Stimulated activated effector memory CD8-positive, alpha-beta T cell treated with anti-CD3 and anti-CD28 coated beads, Interleukin-12 subunit alpha, Interleukin-12 subunit beta, amount 100 ng/mL, for 72 hours (primary cell): Measurements from ENCODE around the gene PFN4.

Experiments used
- ATAC-seq: fragments of 150-1000 bp; cut with Tn5 transposase; 2 replicates; pipeline ENCODE4 v1.10.0; 2021
- DNase-seq, 2 donors: peaks; one replicate each; pipeline ENCODE4 v3.0.0; 2021 to 2022; ENCODE audit warnings: low spot score in 2 of 2
- H3K27ac Mint-ChIP-seq: one replicate; pipeline ENCODE4 v1.8.0; 2022; ENCODE audit warnings: mild to moderate bottlenecking, mixed read lengths
- H3K36me3 Mint-ChIP-seq: one replicate; pipeline ENCODE4 v1.8.0; 2022; ENCODE audit warnings: mild to moderate bottlenecking, mixed read lengths
- H3K4me1 Mint-ChIP-seq: one replicate; pipeline ENCODE4 v1.8.0; 2022; ENCODE audit warnings: mixed read lengths
- H3K4me3 Mint-ChIP-seq: one replicate; pipeline ENCODE4 v1.8.0; 2022; ENCODE audit warnings: mild to moderate bottlenecking, mixed read lengths
- H3K9me3 Mint-ChIP-seq: one replicate; pipeline ENCODE4 v1.8.0; 2022; ENCODE audit warnings: mixed read lengths

The PFN4 gene

GRCh38 chr2:24076849-24077534 is 46.1 kb downstream of the PFN4 start:
- DNase-seq: no peak
- Mint-ChIP-seq H3K27ac (peak overlapping the region; percentile 96), H3K4me1 (peaks cover 37% of the 10 kb centered on the region), H3K4me3 (peak overlapping the region; percentile 92), H3K9me3 (no peaks in the 10 kb centered on the region), H3K36me3 (peaks cover 64% of the 10 kb centered on the region)
- peak; percentile 38 for ATAC-seq

- Mint-ChIP-seq H3K27ac (peak within 1 kb of the TSS; percentile 96), H3K9me3 (no peaks in the 10 kb centered on the region)
- peak; percentile 94 for ATAC-seq
These were observed 47.0 kb downstream of the PFN4 start, which contains the start of gene SF3B6 for GRCh38 chr2:24075915-24076848. Gene SF3B6, minus strand, starts transcription at chr2:24076326. Its CDS starts 97 bp downstream, at chr2:24076229.

GRCh38 chr2:24075259-24075658 is 47.9 kb downstream of the PFN4 start:
- peaks cover 37% of the 10 kb centered on the region for H3K4me1 Mint-ChIP-seq
- DNase-seq (no peak), ATAC-seq (no peak)
- peak overlapping the region; percentile 96 for H3K27ac Mint-ChIP-seq
- no peaks in the 10 kb centered on the region for H3K9me3 Mint-ChIP-seq
- peak overlapping the region; percentile 92 for H3K4me3 Mint-ChIP-seq
- peaks cover 64% of the 10 kb centered on the region for H3K36me3 Mint-ChIP-seq

More at GRCh38 chr2:24075915-24076848, 47.0 kb downstream of the PFN4 start, which contains the start of gene SF3B6:
- H3K4me1 Mint-ChIP-seq: peaks cover 37% of the 10 kb centered on the region
- H3K36me3 Mint-ChIP-seq: peaks cover 61% of the 10 kb centered on the region
- peak; percentile 93 to 100 for DNase-seq
- H3K4me3 Mint-ChIP-seq: peak within 1 kb of the TSS; percentile 92

- Mint-ChIP-seq H3K9me3 (no peaks in the 10 kb centered on the region), H3K36me3 (peaks cover 73% of the 10 kb centered on the region), H3K4me3 (peak overlapping the region; percentile 10), H3K27ac (no peak overlapping the region), H3K4me1 (peaks cover 37% of the 10 kb centered on the region)
- ATAC-seq (no peak), DNase-seq (no peak)
These were observed 49.3 kb downstream of the PFN4 start for GRCh38 chr2:24073816-24074215.

GRCh38 chr2:24072259-24072658 is 50.9 kb downstream of the PFN4 start:
- DNase-seq (no peak), ATAC-seq (no peak)
- no peak overlapping the region for H3K4me3 Mint-ChIP-seq
- peaks cover 30% of the 10 kb centered on the region for H3K4me1 Mint-ChIP-seq
- H3K9me3 Mint-ChIP-seq: no peaks in the 10 kb centered on the region
- peak overlapping the region; percentile 37 for H3K27ac Mint-ChIP-seq
- peaks cover 89% of the 10 kb centered on the region for H3K36me3 Mint-ChIP-seq

GRCh38 chr2:24065341-24065740 is 57.8 kb downstream of the PFN4 start:
- peaks cover 41% of the 10 kb centered on the region for H3K36me3 Mint-ChIP-seq
- no peaks in the 10 kb centered on the region for H3K9me3 Mint-ChIP-seq
- peak overlapping the region; percentile 54 for H3K27ac Mint-ChIP-seq
- H3K4me3 Mint-ChIP-seq: no peak overlapping the region
- H3K4me1 Mint-ChIP-seq: peaks cover 13% of the 10 kb centered on the region
- ATAC-seq: peak; percentile 70
- DNase-seq: no peak
